GM18520 (cell line): ENCODE results near the gene CTRB1.
A peak's percentile ranks its signal among the peaks of the same experiment; 100 is the strongest.

Experiments used
- ATAC-seq: cut with Tn5 transposase; IDR thresholded peaks from one replicate; pipeline ENCODE4 v1.9.1; 2021; ENCODE audit not compliant: unreplicated experiment

Gene CTRB1

GRCh38 chr16:75225092-75225491, 6.3 kb downstream of the CTRB1 start:
- no peak for ATAC-seq

- ATAC-seq: no peak
These were observed 7.1 kb downstream of the CTRB1 start for GRCh38 chr16:75225678-75226515.

DNA sequence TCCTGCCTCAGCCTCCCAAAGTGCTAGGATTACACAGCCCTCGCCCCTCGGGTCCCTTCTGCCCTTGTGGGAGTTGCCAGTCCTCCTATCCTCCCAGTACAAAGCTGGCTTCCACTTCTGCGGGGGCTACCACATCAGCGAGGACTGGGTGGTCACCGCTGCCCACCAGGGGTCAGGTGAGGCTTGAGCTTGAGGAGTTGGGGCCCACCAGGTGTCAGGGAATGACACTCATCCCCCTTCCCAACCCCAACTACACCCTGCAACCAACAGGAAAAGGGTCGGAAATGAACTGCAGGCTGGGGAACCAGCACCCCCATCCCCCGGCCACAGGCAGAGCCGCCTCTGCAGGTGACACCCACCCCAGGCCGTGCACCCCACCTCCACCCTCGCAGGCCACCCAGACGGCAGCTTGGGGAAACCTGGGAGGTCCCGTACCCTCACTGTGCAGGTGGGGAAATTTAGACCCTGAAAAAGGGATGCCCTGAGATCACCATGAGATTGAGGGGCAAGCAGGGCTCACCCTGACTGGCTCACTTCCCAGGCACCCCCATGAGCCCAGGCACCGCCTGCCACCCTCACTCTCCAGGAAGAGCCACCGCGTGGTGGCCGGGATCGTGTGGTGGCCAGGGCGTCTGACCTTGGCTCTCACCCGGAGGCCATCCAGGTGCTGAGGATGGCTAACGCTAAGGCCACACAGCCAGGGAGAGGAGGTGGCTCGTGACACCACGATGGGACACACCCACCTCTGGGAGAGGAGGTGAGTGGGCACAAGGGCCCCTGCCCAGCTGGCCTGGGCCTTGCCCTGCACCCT, 8.0 kb downstream of the CTRB1 start:
- no peak for ATAC-seq

GRCh38 chr16:75227361-75228142, 8.8 kb downstream of the CTRB1 start:
- ATAC-seq: no peak

- no peak for ATAC-seq
These were observed 9.6 kb downstream of the CTRB1 start for GRCh38 chr16:75228143-75228976.

DNA sequence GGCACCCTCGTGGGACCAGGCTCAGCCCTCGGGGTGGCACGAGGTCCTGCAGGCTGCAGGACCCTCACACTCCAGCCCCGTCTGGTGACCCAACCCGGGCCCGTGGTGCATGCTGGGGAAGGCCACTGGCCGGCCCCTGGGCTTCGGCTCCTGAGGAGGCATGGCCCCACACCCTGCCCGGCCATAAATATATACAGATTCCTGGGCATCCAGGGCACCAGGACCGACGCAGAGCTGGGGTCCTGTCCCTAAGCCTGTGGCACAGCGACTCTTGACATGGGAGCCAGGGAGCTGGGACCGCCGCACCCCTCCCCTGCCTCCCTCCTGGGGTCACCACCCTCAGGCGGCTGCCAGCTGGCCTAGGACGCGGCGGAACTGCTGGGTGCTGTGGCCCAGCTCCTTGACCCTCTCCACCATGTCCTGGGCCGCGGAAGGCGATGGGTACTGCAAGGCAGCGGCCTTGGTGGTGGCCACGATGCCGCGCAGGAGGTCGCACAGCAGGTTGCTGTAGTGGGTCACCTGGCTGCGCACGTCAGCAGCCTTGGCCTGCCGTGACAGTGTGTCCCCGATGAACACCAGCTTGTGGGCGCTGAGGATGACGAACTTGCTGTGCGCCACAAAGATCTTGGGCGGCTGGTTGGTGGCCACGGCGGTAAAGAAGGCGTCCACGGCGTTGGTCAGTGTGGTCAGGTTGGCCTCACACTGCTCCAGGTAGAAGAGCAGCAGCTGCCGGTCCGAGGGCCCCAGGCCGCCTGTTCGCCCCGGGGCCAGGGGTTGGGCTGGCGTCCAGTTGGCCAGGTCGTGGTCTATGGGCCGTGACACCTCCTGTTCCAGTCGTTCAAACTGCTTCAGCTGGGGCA, 10.6 kb downstream of the CTRB1 start:
- no peak for ATAC-seq

GRCh38 chr16:75230471-75231110, 11.8 kb downstream of the CTRB1 start:
- no peak for ATAC-seq

- no peak for ATAC-seq
These were observed 12.8 kb downstream of the CTRB1 start for GRCh38 chr16:75231570-75231969.

GRCh38 chr16:75233611-75233938, 14.8 kb downstream of the CTRB1 start:
- no peak for ATAC-seq

DNA sequence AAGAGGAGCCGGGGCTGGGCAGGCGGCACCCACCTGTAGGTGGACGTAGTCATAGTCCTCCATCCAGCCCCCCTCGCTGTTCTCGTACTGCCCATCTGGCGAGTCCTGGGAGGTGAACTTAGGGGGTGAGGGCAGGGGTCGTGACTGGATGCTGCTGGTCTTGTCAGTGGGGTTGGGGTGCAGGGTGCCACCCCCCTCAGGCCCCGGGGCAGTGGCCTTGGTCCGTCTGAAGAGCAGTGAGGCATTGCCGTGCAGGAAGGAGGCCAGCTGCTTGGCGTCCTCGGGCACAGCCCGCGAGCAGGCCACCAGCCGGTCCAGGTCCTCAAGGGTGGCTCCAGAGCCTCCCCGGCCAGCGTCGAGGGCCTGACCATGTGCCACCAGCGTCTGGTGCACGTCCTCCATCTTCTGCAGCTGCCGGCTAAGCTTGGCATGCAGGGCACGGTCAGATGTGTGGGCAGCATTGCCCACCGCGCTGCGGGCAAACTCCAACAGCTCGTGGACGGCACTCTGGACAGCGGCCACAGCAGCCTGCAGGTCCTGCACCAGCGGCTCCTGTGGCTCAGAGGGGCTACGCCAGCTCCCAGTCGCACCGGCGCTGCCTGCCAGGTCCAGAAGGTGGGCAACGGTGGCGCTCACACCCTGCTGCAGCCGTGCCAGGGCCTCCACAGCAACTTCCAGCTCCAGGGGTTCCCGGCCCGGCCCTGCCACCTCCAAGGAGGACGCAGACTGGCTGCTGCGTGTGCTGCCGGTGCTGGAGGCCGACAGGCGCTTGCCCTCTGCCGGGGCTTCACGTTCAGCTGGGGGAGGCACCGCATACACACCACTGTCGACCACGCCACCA, 16.3 kb downstream of the CTRB1 start:
- ATAC-seq: no peak

- no peak for ATAC-seq
These were observed 17.0 kb downstream of the CTRB1 start for GRCh38 chr16:75235721-75236193.

- ATAC-seq: peak; percentile 55
These were observed 17.4 kb downstream of the CTRB1 start for GRCh38 chr16:75236232-75236631.

GRCh38 chr16:75236736-75237397, 18.1 kb downstream of the CTRB1 start:
- ATAC-seq: no peak

- no peak for ATAC-seq
These were observed 18.8 kb downstream of the CTRB1 start for GRCh38 chr16:75237398-75238131.

DNA sequence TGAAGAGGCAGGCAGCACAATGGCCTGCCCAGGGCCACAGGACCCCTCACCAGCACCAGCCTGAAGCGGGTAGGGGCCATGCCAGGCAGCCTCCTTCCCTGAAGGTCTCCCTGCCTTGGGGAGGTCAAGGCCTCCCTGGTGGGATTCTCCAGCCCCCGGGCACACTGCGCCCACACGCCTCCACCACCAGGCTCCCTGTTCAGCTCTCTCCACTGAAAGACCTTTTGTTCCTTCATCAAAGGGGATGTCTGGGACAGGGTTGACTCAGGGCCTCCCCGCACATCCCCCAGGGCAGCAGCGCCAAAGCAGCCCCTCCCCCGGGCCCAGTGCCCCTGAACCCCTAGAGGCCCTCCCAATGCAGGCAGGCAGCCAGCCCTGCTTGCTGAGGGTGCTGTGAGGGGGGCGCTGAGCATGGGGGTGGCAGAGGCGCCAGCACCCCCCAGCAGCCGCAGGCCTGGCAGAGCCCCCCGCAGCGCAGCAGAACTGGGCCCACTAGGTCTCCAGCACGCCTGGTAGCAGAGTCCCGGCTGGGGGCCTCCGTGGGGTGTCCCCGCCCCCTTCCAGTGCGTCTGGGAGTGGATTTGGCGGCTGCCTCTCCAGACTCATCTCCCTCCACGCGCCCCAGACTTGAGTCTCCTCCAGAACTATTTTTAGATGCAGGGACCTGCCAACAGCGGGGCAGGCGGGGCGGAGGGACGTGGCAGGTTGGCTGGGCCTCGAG, 19.5 kb downstream of the CTRB1 start:
- ATAC-seq: no peak

DNA sequence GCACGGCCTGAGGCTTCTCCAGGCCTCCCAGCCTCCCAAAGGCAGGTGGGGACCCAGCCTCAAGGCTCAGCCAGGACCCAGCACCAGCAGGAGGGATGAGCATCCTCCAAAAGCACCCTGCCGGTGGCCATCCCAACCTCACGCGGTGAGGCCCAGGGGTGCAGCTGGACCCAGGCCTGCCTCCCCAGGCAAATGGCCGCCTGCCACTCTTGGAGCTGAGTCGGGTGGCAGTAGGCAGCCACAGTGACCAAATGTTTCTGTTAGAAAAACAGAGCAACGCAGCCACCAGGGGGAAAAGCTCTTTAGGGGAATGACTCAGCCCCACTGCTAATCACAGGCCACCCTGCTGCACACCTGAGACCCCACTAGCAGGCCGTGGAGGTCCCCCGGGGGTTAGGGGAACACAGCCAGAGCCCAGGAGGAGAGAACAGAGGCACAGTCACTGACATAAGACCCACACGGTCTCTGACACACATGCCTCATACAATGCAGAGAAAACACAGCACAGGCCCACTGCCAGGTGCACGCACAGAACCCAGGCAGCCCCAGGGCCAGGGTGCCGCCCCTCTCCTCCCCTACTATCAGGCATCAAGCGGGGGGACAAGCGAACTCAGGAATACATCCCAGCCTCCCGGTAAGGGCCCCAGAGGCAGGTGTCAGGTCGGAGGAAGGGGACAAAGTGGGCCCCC, 20.2 kb downstream of the CTRB1 start:
- ATAC-seq: no peak
